Activated naive CD4-positive, alpha-beta T cell treated with anti-CD3 and anti-CD28 coated beads, Interleukin-2, amount 50 U/mL, for 72 hours (primary cell): ENCODE data around the gene ADAMTSL1. TPM values are rescaled to one million over a fixed set of nuclear protein-coding genes. Genes with fewer than 3 reads are reported as not detected.

ENCODE experiments used
- ATAC-seq, 2 donors: fragments of 150-1000 bp; cut with Tn5 transposase; 2 replicates each; pipeline ENCODE4 v1.10.0; 2021; ENCODE audit warnings: mild to moderate bottlenecking in 2 of 2, moderate library complexity in 2 of 2
- DNase-seq, 2 donors: peaks; one replicate each; pipeline ENCODE4 v3.0.0; 2021 to 2022; ENCODE audit warnings: low spot score in 2 of 2
- H3K27ac Mint-ChIP-seq, 2 donors: one replicate each; pipeline ENCODE4 v1.8.0; 2022; ENCODE audit warnings: mild to moderate bottlenecking in 2 of 2, mixed read lengths in 2 of 2
- H3K36me3 Mint-ChIP-seq, 2 donors: one replicate each; pipeline ENCODE4 v1.8.0; 2022; ENCODE audit warnings: mixed read lengths in 2 of 2
- H3K9me3 Mint-ChIP-seq, 2 donors: one replicate each; pipeline ENCODE4 v1.8.0; 2022; ENCODE audit warnings: mixed read lengths in 2 of 2
- total RNA-seq, 2 donors: library from RNA; stranded (reverse); gene quantifications; one replicate each; pipeline ENCODE4 v1.2.3, GENCODE V29; 2022

Gene ADAMTSL1
- total RNA-seq, 2 donors from 2014 or later: not detected

GRCh38 chr9:18826248-18826647, 352.3 kb downstream of the ADAMTSL1 start:
- no peaks in the 10 kb centered on the region for H3K36me3 Mint-ChIP-seq
- ATAC-seq: no peak
- no peaks in the 10 kb centered on the region for H3K9me3 Mint-ChIP-seq
- DNase-seq: no peak
- H3K27ac Mint-ChIP-seq: peak overlapping the region in 1 of 2 donors; percentile 7

- no peak overlapping the region for H3K27ac Mint-ChIP-seq
- H3K36me3 Mint-ChIP-seq: no peaks in the 10 kb centered on the region
- ATAC-seq (no peak), DNase-seq (no peak)
- H3K9me3 Mint-ChIP-seq: no peaks in the 10 kb centered on the region
These were observed 355.1 kb downstream of the ADAMTSL1 start for GRCh38 chr9:18829066-18829465.

GRCh38 chr9:18829873-18830272, 355.9 kb downstream of the ADAMTSL1 start:
- no peaks in the 10 kb centered on the region for H3K9me3 Mint-ChIP-seq
- DNase-seq (no peak), ATAC-seq (no peak)
- H3K36me3 Mint-ChIP-seq: no peaks in the 10 kb centered on the region
- H3K27ac Mint-ChIP-seq: no peak overlapping the region

- no peak overlapping the region for H3K27ac Mint-ChIP-seq
- ATAC-seq: no peak
- DNase-seq: no peak
- H3K9me3 Mint-ChIP-seq: no peaks in the 10 kb centered on the region
- H3K36me3 Mint-ChIP-seq: no peaks in the 10 kb centered on the region
These were observed 360.9 kb downstream of the ADAMTSL1 start for GRCh38 chr9:18834740-18835361.

- no peak overlapping the region for H3K27ac Mint-ChIP-seq
- no peak for ATAC-seq
- H3K9me3 Mint-ChIP-seq: no peaks in the 10 kb centered on the region
- no peak for DNase-seq
- no peaks in the 10 kb centered on the region for H3K36me3 Mint-ChIP-seq
These were observed 363.4 kb downstream of the ADAMTSL1 start for GRCh38 chr9:18837402-18837801.

- Mint-ChIP-seq H3K27ac (no peak overlapping the region), H3K9me3 (no peaks in the 10 kb centered on the region), H3K36me3 (no peaks in the 10 kb centered on the region)
- DNase-seq: no peak
- no peak for ATAC-seq
These were observed 373.8 kb downstream of the ADAMTSL1 start for GRCh38 chr9:18847576-18848275.

- Mint-ChIP-seq H3K27ac (no peak overlapping the region), H3K9me3 (no peaks in the 10 kb centered on the region), H3K36me3 (no peaks in the 10 kb centered on the region)
- DNase-seq (no peak), ATAC-seq (no peak)
These were observed 374.7 kb downstream of the ADAMTSL1 start for GRCh38 chr9:18848657-18849056.

GRCh38 chr9:18849270-18849669, 375.3 kb downstream of the ADAMTSL1 start:
- no peak overlapping the region for H3K27ac Mint-ChIP-seq
- ATAC-seq: no peak
- H3K9me3 Mint-ChIP-seq: no peaks in the 10 kb centered on the region
- no peaks in the 10 kb centered on the region for H3K36me3 Mint-ChIP-seq
- no peak for DNase-seq

- H3K27ac Mint-ChIP-seq: no peak overlapping the region
- ATAC-seq: no peak
- H3K9me3 Mint-ChIP-seq: no peaks in the 10 kb centered on the region
- no peaks in the 10 kb centered on the region for H3K36me3 Mint-ChIP-seq
- no peak for DNase-seq
These were observed 376.1 kb downstream of the ADAMTSL1 start for GRCh38 chr9:18849890-18850677.

GRCh38 chr9:18851069-18851795, 377.3 kb downstream of the ADAMTSL1 start:
- Mint-ChIP-seq H3K9me3 (no peaks in the 10 kb centered on the region), H3K27ac (no peak overlapping the region), H3K36me3 (no peaks in the 10 kb centered on the region)
- ATAC-seq: no peak
- no peak for DNase-seq

GRCh38 chr9:18855656-18856055, 381.7 kb downstream of the ADAMTSL1 start:
- DNase-seq (no peak), ATAC-seq (no peak)
- Mint-ChIP-seq H3K9me3 (no peaks in the 10 kb centered on the region), H3K36me3 (no peaks in the 10 kb centered on the region), H3K27ac (no peak overlapping the region)

- ATAC-seq: no peak
- no peak for DNase-seq
- Mint-ChIP-seq H3K9me3 (no peaks in the 10 kb centered on the region), H3K36me3 (no peaks in the 10 kb centered on the region), H3K27ac (no peak overlapping the region)
These were observed 383.4 kb downstream of the ADAMTSL1 start for GRCh38 chr9:18857334-18857733.

GRCh38 chr9:18857769-18858168, 383.8 kb downstream of the ADAMTSL1 start:
- ATAC-seq: no peak
- DNase-seq: no peak
- Mint-ChIP-seq H3K36me3 (no peaks in the 10 kb centered on the region), H3K9me3 (no peaks in the 10 kb centered on the region), H3K27ac (no peak overlapping the region)

- ATAC-seq: no peak
- Mint-ChIP-seq H3K9me3 (no peaks in the 10 kb centered on the region), H3K36me3 (no peaks in the 10 kb centered on the region)
These were observed 387.9 kb downstream of the ADAMTSL1 start for GRCh38 chr9:18861609-18862544.

GRCh38 chr9:18863791-18864190, 389.8 kb downstream of the ADAMTSL1 start:
- DNase-seq (no peak), ATAC-seq (no peak)
- Mint-ChIP-seq H3K27ac (no peak overlapping the region), H3K36me3 (no peaks in the 10 kb centered on the region), H3K9me3 (peaks cover 2% of the 10 kb centered on the region in 2 donors)

More at GRCh38 chr9:18861609-18862544, 387.9 kb downstream of the ADAMTSL1 start:
- DNase-seq: no peak
- no peak overlapping the region for H3K27ac Mint-ChIP-seq

- Mint-ChIP-seq H3K36me3 (no peaks in the 10 kb centered on the region), H3K27ac (no peak overlapping the region), H3K9me3 (peaks cover 4% of the 10 kb centered on the region in 2 donors)
- DNase-seq (no peak), ATAC-seq (no peak)
These were observed 390.6 kb downstream of the ADAMTSL1 start for GRCh38 chr9:18864516-18864915.
